HepG2 (cell line): ENCODE results near the gene ZNF343. TPM values are rescaled to one million over a fixed set of nuclear protein-coding genes. Genes with fewer than 3 reads are reported as not detected.
"Not testable (repeated sequence)": the region's sequence is repeated elsewhere in the genome, so short reads cannot be mapped to it uniquely, and the experiment has no call there.

Experiments used
- ATAC-seq: fragments of 200-7000 bp; cut with Tn5 transposase; 3 replicates; pipeline ENCODE4 v1.9.1; 2020; ENCODE audit warnings: mild to moderate bottlenecking, moderate library complexity
- BruUV-seq: library from RNA; stranded (reverse); fragments of 400-500 nt; replicated peaks from 2 replicates; lab custom pipeline; 2021; lab: Mats Ljungman, UMichigan
- CTCF ChIA-PET: fragments of 300-600 bp; formaldehyde crosslinking; extraction: SDS; loops from one replicate; lab custom pipeline; 2021; ENCODE audit warnings: low total read pairs, inconsistent platforms, low intra/inter-chr PET ratio; lab: Yijun Ruan, JAX
- POLR2A ChIA-PET: fragments of 350-600 bp; sonication (Branson Sonifier 250); formaldehyde crosslinking; loops from one replicate; lab custom pipeline; 2020; ENCODE audit warnings: antibody characterized with exemption, inconsistent platforms; lab: Yijun Ruan, JAX
- DNase-seq: peaks from one replicate; pipeline ENCODE4 v3.0.0-alpha.2; 2015; ENCODE audit warnings: low spot score
- FAIRE-seq: peaks from 3 replicates; lab custom pipeline; 2011; peaks lifted over from hg19 to GRCh38; lab: Jason Lieb, UNC
- H2AFZ ChIP-seq: one replicate; pipeline ENCODE4 v1.6.1; 2011; ENCODE audit warnings: low read length, inconsistent platforms
- H3K27ac ChIP-seq: fragments of 300-600 bp; 3 replicates; pipeline ENCODE4 v1.8.0; 2011; ENCODE audit warnings: mixed run types, mild to moderate bottlenecking, mixed read lengths, low read length, inconsistent platforms; ENCODE audit not compliant: insufficient read depth; ENCODE audit errors: extremely low read length
- H3K27me3 ChIP-seq, 2 experiments: fragments of 200-600 bp in 1 of 2; 2 replicates in 1 of 2; 3 replicates in 1 of 2; pipeline versions ENCODE4 v1.6.0 to v1.8.0; 2011; ENCODE audit warnings: low read length in 2 of 2, mild to moderate bottlenecking in 2 of 2, moderate library complexity in 2 of 2, inconsistent platforms in 1 of 2; ENCODE audit not compliant: insufficient read depth in 2 of 2, control insufficient read depth in 1 of 2
- H3K36me3 ChIP-seq, 2 experiments: fragments of 200-600 bp in 1 of 2; replicated peaks in 1 of 2; 2 replicates in 1 of 2; 3 replicates in 1 of 2; pipeline versions ENCODE4 v1.5.1 to v1.8.0; 2011; ENCODE audit warnings: low read length in 2 of 2, inconsistent platforms in 1 of 2; ENCODE audit not compliant: insufficient read depth in 2 of 2, control insufficient read depth in 1 of 2
- H3K4me1 ChIP-seq: 2 replicates; pipeline ENCODE4 v1.5.1; 2012; ENCODE audit warnings: low read length, inconsistent platforms; ENCODE audit not compliant: insufficient read depth
- H3K4me2 ChIP-seq: 2 replicates; pipeline ENCODE4 v1.6.0; 2011; ENCODE audit warnings: low read depth, low read length, inconsistent platforms
- H3K4me3 ChIP-seq, 3 experiments: fragments of 200-600 bp in 1 of 3; sonication (generic), shearing (Covaris generic) in 1 of 3; replicated peaks in 1 of 3; 2 replicates each; pipeline ENCODE4 v1.5.1; 2011 to 2016; ENCODE audit warnings: low read length in 3 of 3, inconsistent platforms in 2 of 3, low read depth in 2 of 3, mild to moderate bottlenecking in 2 of 3, control low read depth in 1 of 3, mixed read lengths in 1 of 3; ENCODE audit not compliant: insufficient read depth in 1 of 3
- H3K79me2 ChIP-seq: one replicate; pipeline ENCODE4 v1.6.1; 2011; ENCODE audit warnings: low read length, inconsistent platforms; ENCODE audit not compliant: insufficient read depth
- H3K9ac ChIP-seq: 2 replicates; pipeline ENCODE4 v1.6.0; 2011; ENCODE audit warnings: mild to moderate bottlenecking, low read depth, low read length, inconsistent platforms; ENCODE audit not compliant: insufficient read depth
- H3K9me3 ChIP-seq: 2 replicates; pipeline ENCODE4 v1.5.1; 2012; ENCODE audit warnings: mild to moderate bottlenecking, low read length
- H4K20me1 ChIP-seq: 2 replicates; pipeline ENCODE4 v1.6.0; 2011; ENCODE audit warnings: inconsistent platforms, mild to moderate bottlenecking, low read length, moderate library complexity; ENCODE audit not compliant: insufficient read depth
- EHMT2 ChIP-seq: fragments of 200-600 bp; sonication (generic); IDR thresholded peaks from 2 replicates; pipeline ENCODE4 v1.7.0; 2017; ENCODE audit warnings: antibody characterized with exemption, low read depth, low read length, borderline replicate concordance
- FOXO1 ChIP-seq: sonication (generic); formaldehyde crosslinking; IDR thresholded peaks from 2 replicates; pipeline ENCODE4 v1.4.0; 2020; ENCODE audit warnings: missing genetic modification reagents
- MED13 ChIP-seq: sonication (generic); formaldehyde crosslinking; IDR thresholded peaks from 2 replicates; pipeline ENCODE4 v1.5.0; 2020; ENCODE audit warnings: missing genetic modification reagents
- PHF21A ChIP-seq: sonication (generic); formaldehyde crosslinking; IDR thresholded peaks from 2 replicates; pipeline ENCODE4 v1.5.0; 2020; ENCODE audit warnings: mild to moderate bottlenecking, missing genetic modification reagents
- ZBTB7A ChIP-seq: sonication (generic); formaldehyde crosslinking; IDR thresholded peaks from 2 replicates; pipeline ENCODE4 v1.8.0; 2022; ENCODE audit warnings: mild to moderate bottlenecking, missing genetic modification reagents
- ZFY ChIP-seq: sonication (generic); formaldehyde crosslinking; IDR thresholded peaks from 2 replicates; pipeline ENCODE4 v1.4.0; 2020; ENCODE audit warnings: missing genetic modification reagents
- ZMYM3 ChIP-seq: sonication (generic); formaldehyde crosslinking; IDR thresholded peaks from 2 replicates; pipeline ENCODE4 v1.5.1; 2020; ENCODE audit warnings: mild to moderate bottlenecking, missing genetic modification reagents
- ZNF431 ChIP-seq: sonication (generic); formaldehyde crosslinking; IDR thresholded peaks from 2 replicates; pipeline ENCODE4 v1.9.0; 2022; ENCODE audit warnings: missing genetic modification reagents, low read depth, mild to moderate bottlenecking, borderline replicate concordance
- ZNF460 ChIP-seq: sonication (generic); formaldehyde crosslinking; IDR thresholded peaks from 2 replicates; pipeline ENCODE4 v1.5.1; 2020; ENCODE audit warnings: missing genetic modification reagents, mild to moderate bottlenecking, borderline replicate concordance
- ZNF724P ChIP-seq: sonication (generic); formaldehyde crosslinking; IDR thresholded peaks from 2 replicates; pipeline ENCODE4 v1.8.0; 2022; ENCODE audit warnings: missing genetic modification reagents, borderline replicate concordance
- WGBS: methylation state at CpG from one replicate; pipeline ENCODE4 v1.1.6; 2017; ENCODE audit warnings: low lambda C conversion rate; 5-methylcytosine and 5-hydroxymethylcytosine counted together
- in situ Hi-C: cut with HindIII; loops from 2 replicates; pipeline ENCODE4 v1.10.0; 2017; ENCODE audit warnings: low pct_unique_long_range_greater_than_20kb; ENCODE audit not compliant: extremely low pct_ligation_motif_present
- intact Hi-C: fragments of 100-400 bp; cut with micrococcal nuclease; formaldehyde crosslinking; loops from one replicate; pipeline ENCODE4 v1.10.0; 2022; ENCODE audit not compliant: unreplicated experiment
- polyA plus RNA-seq, 8 experiments: library from polyadenylated mRNA; depleted of rRNA in 3 of 8; stranded (reverse) in 7 of 8; unstranded in 1 of 8; fragments of >200 nt; fragmentation: Illumina TruSeq in 4 of 8; extraction: Trizol in 4 of 8; gene quantifications; 2 replicates each; pipeline versions ENCODE4 v1.2.1 to v1.2.3, GENCODE V29; 2011 to 2016; ENCODE audit warnings: low read depth in 4 of 8, missing spikeins in 1 of 8, mixed read lengths in 1 of 8; ENCODE audit not compliant: insufficient read depth in 1 of 8
- total RNA-seq, 5 experiments: library from RNA; depleted of rRNA; stranded (reverse); fragments of >200 nt; fragmentation: Illumina TruSeq; extraction: Trizol; gene quantifications; 2 replicates each; pipeline ENCODE4 v1.2.3, GENCODE V29; 2016; ENCODE audit warnings: low read depth in 1 of 5
- TF ChIP-seq, protein P1 (sequence below): sonication (generic); formaldehyde crosslinking; IDR thresholded peaks from 2 replicates; pipeline ENCODE4 v1.4.0; 2020; ENCODE audit warnings: low read depth, missing genetic modification reagents

ZNF343 gene
- total and polyA plus RNA-seq, 2 of the 13 experiments (the other 11 are each of a cell fraction or from before 2014, with no cell fraction given) = 16.4 to 22.1 TPM

GRCh38 chr20:2527762-2528161 is 19.0 kb upstream of the ZNF343 start (continued):
- TF ChIP-seq ZNF724P = no peak

- H3K9ac ChIP-seq, FAIRE-seq, H3K36me3 ChIP-seq, H3K79me2 ChIP-seq, in situ Hi-C loops, H3K4me2 ChIP-seq, CTCF ChIA-PET, DNase-seq, H3K27ac ChIP-seq, H3K4me3 ChIP-seq, BruUV-seq, H2AFZ ChIP-seq, H3K9me3 ChIP-seq, ATAC-seq, intact Hi-C loops, H4K20me1 ChIP-seq: not testable (repeated sequence)
- Histone ChIP-seq H3K27me3 (peaks cover 2 to 25% of the 10 kb centered on the region in 2 experiments; a peak in 2 of 5 replicates), H3K4me1 (peaks cover 17% of the 10 kb centered on the region)
- 31% methylated on average over 5 of the region's 5 CpGs for WGBS
- TF ChIP-seq ZNF460 (CRISPR knock-in tag) = peak; percentile 72; the same call in 1 of the 2 replicates
- peak; percentile 45; the same call in 1 of the 2 replicates for TF ChIP-seq ZMYM3 (CRISPR knock-in tag)
- POLR2A ChIA-PET = interaction anchor here (0.7 to 1.0 kb wide), 3 partner anchors 56 to 624 kb away, joined by 3 to 4 read pairs (median 4); partner anchors contain the start of genes NOP56 and SNRPB
Observed at GRCh38 chr20:2526218-2526583, 17.5 kb upstream of the ZNF343 start.

- BruUV-seq = TSS peak; percentile 87
- POLR2A ChIA-PET = interaction anchor here (0.7 to 4.4 kb wide), 9 partner anchors 9 to 139 kb away, joined by 3 to 19 read pairs (median 5); partner anchors contain the start of genes IDH3B, NOP56, SNRPB and ZNF343
- FAIRE-seq = no peak
- TF ChIP-seq ZNF431 = 0 out of 2 replicates have a peak, but pooled peaks have one; percentile 30
- TF ChIP-seq FOXO1 (CRISPR knock-in tag) = 0 out of 2 replicates have a peak, but pooled peaks have one; percentile 10
- no peak for TF ChIP-seq EHMT2
- TF ChIP-seq, protein P1, sequence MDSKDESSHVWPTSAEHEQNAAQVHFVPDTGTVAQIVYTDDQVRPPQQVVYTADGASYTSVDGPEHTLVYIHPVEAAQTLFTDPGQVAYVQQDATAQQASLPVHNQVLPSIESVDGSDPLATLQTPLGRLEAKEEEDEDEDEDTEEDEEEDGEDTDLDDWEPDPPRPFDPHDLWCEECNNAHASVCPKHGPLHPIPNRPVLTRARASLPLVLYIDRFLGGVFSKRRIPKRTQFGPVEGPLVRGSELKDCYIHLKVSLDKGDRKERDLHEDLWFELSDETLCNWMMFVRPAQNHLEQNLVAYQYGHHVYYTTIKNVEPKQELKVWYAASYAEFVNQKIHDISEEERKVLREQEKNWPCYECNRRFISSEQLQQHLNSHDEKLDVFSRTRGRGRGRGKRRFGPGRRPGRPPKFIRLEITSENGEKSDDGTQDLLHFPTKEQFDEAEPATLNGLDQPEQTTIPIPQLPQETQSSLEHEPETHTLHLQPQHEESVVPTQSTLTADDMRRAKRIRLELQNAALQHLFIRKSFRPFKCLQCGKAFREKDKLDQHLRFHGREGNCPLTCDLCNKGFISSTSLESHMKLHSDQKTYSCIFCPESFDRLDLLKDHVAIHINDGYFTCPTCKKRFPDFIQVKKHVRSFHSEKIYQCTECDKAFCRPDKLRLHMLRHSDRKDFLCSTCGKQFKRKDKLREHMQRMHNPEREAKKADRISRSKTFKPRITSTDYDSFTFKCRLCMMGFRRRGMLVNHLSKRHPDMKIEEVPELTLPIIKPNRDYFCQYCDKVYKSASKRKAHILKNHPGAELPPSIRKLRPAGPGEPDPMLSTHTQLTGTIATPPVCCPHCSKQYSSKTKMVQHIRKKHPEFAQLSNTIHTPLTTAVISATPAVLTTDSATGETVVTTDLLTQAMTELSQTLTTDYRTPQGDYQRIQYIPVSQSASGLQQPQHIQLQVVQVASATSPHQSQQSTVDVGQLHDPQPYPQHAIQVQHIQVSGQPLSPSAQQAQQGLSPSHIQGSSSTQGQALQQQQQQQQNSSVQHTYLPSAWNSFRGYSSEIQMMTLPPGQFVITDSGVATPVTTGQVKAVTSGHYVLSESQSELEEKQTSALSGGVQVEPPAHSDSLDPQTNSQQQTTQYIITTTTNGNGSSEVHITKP (CRISPR knock-in tag) = peak; percentile 36
- peak; percentile 74; the same call in 1 of the 2 replicates for TF ChIP-seq PHF21A (CRISPR knock-in tag)
- peak; percentile 28; the same call in 1 of the 2 replicates for TF ChIP-seq MED13 (CRISPR knock-in tag)
- TF ChIP-seq ZBTB7A (CRISPR knock-in tag) = no peak
- TF ChIP-seq ZFY (CRISPR knock-in tag) = peak; percentile 60; the same call in 1 of the 2 replicates
Observed at GRCh38 chr20:2524709-2525506, 16.2 kb upstream of the ZNF343 start.

More at GRCh38 chr20:2524709-2525506, 16.2 kb upstream of the ZNF343 start:
- H3K9me3 ChIP-seq = no peaks in the 10 kb centered on the region
- H3K4me1 ChIP-seq = peaks cover 17% of the 10 kb centered on the region
- peak overlapping the region; percentile 22 for H3K27ac ChIP-seq
- no peaks in the 10 kb centered on the region for H3K36me3 ChIP-seq
- peak overlapping the region; percentile 85 for H3K4me2 ChIP-seq
- H3K4me3 ChIP-seq = peak overlapping the region; percentile 80 to 88 (median 80)
- CTCF ChIA-PET = interaction anchor here (1.6 to 3.1 kb wide), 2 partner anchors 122 to 149 kb away, joined by 4 to 9 read pairs; no protein-coding TSS in a partner anchor
- in situ Hi-C loops = no loop called here
- peak overlapping the region; percentile 33 for H2AFZ ChIP-seq
- H4K20me1 ChIP-seq = no peaks in the 10 kb centered on the region
- intact Hi-C loops = loop anchor here (2.0 kb wide), 3 partner anchors 48 to 148 kb away; no protein-coding TSS in a partner anchor
- H3K27me3 ChIP-seq = peaks cover 0 to 31% of the 10 kb centered on the region in 2 experiments; a peak in 2 of 5 replicates
- H3K79me2 ChIP-seq = no peaks in the 10 kb centered on the region
- ATAC-seq (peak; percentile 75), DNase-seq (peak; percentile 40)
- WGBS = 2% methylated on average over 62 of the region's 64 CpGs
- peak overlapping the region; percentile 70 for H3K9ac ChIP-seq
